Frontal cortex (tissue), 4 donors: ENCODE data around the gene TRIM37. TPM values are rescaled to one million over a fixed set of nuclear protein-coding genes. Genes with fewer than 3 reads are reported as not detected.
A peak's percentile ranks its signal among the peaks of the same experiment; 100 is the strongest.
"Not testable (repeated sequence)": the region's sequence is repeated elsewhere in the genome, so short reads cannot be mapped to it uniquely, and the experiment has no call there.

Experiments
- DNase-seq, 2 donors: peaks; one replicate each; pipeline ENCODE4 v3.0.0; 2012; ENCODE audit warnings: low spot score in 2 of 2
- FAIRE-seq: peaks from 2 replicates; lab custom pipeline; 2012; peaks lifted over from hg19 to GRCh38; lab: Jason Lieb, UNC
- total RNA-seq: library from RNA; depleted of rRNA; stranded (reverse); fragments of >200 nt; gene quantifications from one replicate; pipeline ENCODE4 v1.2.3, GENCODE V29; 2014
- donor health status: control.
- donor health status: control.
- donor health status: control.

TRIM37 gene
- 134 TPM for total RNA-seq

DNA sequence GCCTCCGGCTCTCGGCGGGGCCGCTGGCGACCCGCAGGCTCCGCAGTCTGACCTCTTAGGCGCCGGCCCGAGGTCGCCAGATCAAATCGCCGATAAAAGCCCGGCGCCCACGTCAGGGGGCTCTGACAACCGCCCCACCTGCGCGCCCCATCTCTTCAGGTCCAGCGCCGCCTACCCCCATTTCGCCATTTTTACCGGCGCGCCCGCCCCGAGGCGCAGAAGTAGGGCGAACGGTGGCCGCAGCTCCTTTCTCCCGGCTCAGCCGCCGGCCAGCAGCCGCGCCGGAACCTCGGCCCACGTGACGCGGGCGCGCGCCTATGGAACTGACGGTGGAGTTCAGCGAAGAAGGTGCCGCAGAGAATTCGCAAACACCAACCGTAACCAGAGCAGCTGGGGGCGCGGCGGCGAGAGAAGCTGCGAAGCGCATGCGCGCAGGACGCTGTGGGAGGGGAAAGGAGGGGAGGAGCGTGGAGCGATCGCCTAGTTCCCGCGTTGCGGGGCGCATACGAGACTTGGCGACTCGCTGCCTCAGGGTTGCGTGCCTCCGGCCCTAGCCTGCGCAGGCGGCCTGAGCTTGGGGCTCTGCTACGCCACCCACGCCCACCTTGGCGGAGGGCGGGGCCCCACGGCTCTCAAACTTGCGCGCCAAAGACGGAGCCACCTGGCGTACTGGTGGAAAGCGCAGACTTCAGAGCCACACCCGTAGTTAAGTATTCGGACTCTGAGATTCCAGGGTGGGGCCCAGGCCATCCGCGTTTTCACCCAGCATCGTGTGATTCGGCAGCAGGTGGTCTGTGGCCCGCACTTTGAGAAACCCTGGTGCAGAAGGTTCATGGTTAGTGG is at the start of gene TRIM37:
Gene TRIM37, minus strand, starts transcription at position 418 of the 843 bp plus-strand sequence. CDS start 419 bp downstream, outside the sequence.
- FAIRE-seq (no peak), DNase-seq (peak; percentile 91 to 96)

GRCh38 chr17:59155439-59156177 is 48.9 kb upstream of the TRIM37 start, which contains the start of gene PRR11:
TSS of gene PRR11 (plus strand) at chr17:59155746. CDS start at chr17:59169753, 14,007 bp downstream.
- DNase-seq (peak; percentile 74 to 79), FAIRE-seq (no peak)

DNA sequence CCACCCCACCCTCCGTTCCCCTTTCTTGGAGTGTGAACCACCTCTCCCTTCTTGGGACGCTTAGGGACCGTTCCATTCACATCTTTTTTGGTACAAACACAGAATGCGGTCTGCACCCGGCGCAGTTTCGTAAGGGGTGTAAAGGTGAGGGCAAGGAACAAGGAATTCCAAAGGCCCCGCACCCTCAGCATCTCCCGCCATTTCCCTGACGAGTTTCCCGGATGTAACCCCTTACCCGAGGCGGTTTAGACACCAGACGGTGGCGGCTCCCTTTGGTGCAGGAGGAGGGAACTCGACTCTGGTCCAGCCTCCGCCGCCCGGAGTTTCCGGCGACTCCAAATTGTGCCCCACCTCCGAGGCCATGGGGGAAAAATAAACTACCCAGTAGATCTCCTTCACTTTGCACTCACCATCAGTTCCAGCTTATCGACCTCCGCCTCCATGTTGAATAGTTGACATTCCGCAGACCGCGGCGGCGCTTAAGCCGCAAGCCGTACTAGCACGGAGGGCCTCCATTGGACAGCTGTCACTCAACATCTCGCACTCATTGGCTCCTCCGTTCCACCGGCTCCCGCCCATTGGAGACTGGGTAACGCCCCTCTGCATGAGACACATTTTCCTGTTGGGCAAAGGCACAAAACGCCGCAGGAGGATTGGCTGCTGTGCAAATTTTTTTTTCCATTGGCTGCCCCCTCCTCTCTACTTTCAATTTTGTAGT is 48.2 kb upstream of the TRIM37 start, which contains the start of gene SKA2:
Gene SKA2, minus strand, starts transcription at position 466 of the 718 bp plus-strand sequence. Its CDS starts 23 bp downstream, at position 443.
- FAIRE-seq (peak; percentile 97), DNase-seq (peak in 1 of 2 donors; percentile 76)

- FAIRE-seq (no peak), DNase-seq (peak in 1 of 2 donors; percentile 13)
Measured at GRCh38 chr17:59154292-59154720, 47.6 kb upstream of the TRIM37 start.

- FAIRE-seq = no peak
- DNase-seq = no peak
Measured at GRCh38 chr17:59152925-59153324, 46.2 kb upstream of the TRIM37 start.

DNA sequence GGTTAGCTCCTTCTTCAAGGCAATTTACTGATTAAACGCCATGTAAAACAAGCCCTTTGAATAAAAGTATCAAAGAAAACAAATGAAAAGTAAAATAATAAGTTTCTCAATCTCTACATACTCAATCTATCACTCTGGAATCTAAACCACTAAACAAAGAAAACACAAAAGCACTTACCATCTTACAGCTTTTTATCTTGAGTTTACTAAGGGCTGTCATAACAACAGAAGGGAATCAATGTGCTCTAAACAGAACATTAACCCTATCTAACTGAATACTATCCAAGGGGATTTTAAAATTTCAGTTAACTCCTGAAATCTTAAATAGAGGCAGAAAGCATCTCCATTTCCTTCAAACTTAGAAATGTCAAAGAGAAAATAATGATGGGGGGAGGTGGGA is 44.9 kb upstream of the TRIM37 start:
- FAIRE-seq = no peak
- DNase-seq = no peak

DNA sequence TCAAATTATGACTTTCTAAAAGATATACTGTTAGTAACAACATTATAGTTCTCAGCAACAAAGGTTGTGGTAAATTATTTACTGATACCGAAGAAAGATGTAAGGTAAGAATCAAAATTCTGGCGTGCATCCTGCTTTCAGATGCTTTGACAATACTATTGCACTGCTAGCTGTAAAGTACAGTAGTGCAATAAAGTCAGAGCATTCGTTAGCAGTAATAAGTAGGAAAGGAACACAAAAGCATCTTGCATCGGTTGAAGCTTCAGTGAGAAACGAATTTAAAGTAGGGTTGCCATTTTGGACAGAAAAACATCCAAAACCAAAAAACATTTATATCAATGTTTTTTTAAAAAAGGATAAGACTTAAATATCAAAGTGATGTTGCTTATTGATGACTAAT is 44.3 kb upstream of the TRIM37 start:
- FAIRE-seq (no peak), DNase-seq (no peak)

- FAIRE-seq = no peak
- DNase-seq = no peak
Measured at GRCh38 chr17:59149841-59150511, 43.3 kb upstream of the TRIM37 start.

DNA sequence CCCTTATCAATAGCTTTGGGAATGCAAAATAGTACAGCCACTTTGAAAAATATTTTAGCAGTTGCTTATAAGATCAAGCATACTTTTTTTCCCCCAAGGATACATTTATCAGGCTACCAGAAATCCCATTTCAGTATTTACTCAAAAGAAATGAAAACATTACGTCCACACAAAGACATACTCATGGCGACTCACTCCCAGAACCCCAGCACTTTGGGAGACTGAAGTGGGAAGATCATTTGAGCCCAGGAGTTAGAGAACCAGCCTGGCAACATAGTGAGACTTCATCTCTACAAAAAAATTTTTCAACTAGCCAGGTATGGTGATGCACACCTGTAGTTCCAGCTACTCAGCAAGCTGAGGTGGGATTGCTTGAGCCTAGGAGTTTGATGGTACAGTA is 42.4 kb upstream of the TRIM37 start:
- DNase-seq (no peak), FAIRE-seq (no peak)

GRCh38 chr17:59145571-59146096 is 39.0 kb upstream of the TRIM37 start:
- no peak for DNase-seq
- FAIRE-seq = no peak

DNA sequence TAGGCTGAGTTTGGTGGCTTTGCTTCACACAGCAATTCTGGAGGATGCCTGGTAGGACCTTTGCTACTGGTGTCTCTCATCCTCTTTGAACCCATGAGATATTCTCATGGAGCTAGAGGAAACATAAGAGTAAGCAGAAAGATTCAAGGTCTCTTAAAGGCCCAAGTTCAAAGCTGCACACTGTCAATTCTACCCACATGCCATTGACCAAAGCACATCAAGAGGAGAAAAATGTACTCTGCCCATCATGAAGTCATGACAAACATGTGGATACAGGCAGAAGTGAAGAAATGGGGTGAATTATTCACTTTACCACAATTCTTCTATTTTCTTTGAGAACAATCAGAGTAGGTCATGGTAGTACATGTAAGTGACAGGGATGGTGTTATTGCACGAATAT is 35.2 kb upstream of the TRIM37 start:
- DNase-seq (no peak), FAIRE-seq (no peak)

DNA sequence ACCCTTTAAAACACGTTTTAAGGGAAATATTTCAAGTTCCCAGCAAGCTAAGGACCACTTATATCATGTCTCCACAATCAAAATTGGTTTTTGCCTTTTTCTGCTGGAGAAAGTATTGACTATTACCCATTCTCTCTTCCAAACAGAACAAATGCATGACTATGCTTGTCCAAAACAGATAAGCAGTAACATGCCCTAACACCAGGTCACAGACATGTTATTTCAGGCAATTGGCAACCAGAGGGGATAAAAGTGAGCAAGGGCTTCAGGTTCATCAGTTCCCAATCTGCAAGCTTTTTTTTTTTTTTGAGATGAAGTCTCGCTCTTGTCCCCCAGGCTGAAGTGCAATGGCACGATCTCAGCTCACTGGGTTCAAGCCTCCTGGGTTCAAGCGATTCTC is 33.3 kb upstream of the TRIM37 start:
- FAIRE-seq (no peak), DNase-seq (no peak)

DNA sequence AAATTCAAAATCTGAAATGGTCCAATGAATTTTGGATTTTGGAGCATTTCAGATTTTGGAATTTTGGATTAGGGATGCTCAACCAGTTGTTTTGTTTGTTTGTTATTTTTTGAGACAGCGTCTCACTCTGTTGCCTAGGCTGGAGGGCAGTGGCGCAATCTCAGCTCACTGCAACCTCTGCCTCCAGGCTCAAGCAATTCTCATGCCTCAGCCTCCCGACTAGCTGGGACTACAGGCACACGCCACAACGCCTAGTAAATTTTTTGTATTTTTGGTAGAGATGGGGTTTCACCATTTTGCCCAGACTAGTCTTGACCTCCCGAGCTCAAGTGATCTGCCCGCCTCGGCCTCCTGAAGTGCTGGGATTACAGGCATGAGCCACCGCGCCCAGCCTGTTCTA is 31.7 kb upstream of the TRIM37 start:
- FAIRE-seq, DNase-seq: not testable (repeated sequence)

- no peak for FAIRE-seq
Measured at GRCh38 chr17:59131131-59131530, 24.5 kb upstream of the TRIM37 start.

GRCh38 chr17:59129814-59130213 is 23.1 kb upstream of the TRIM37 start:
- DNase-seq (no peak), FAIRE-seq (no peak)

More at GRCh38 chr17:59131131-59131530, 24.5 kb upstream of the TRIM37 start:
- DNase-seq = no peak

GRCh38 chr17:59126809-59127417 is 20.2 kb upstream of the TRIM37 start:
- no peak for FAIRE-seq
- DNase-seq = no peak

GRCh38 chr17:59124665-59125064 is 18.0 kb upstream of the TRIM37 start:
- FAIRE-seq (no peak), DNase-seq (no peak)

DNA sequence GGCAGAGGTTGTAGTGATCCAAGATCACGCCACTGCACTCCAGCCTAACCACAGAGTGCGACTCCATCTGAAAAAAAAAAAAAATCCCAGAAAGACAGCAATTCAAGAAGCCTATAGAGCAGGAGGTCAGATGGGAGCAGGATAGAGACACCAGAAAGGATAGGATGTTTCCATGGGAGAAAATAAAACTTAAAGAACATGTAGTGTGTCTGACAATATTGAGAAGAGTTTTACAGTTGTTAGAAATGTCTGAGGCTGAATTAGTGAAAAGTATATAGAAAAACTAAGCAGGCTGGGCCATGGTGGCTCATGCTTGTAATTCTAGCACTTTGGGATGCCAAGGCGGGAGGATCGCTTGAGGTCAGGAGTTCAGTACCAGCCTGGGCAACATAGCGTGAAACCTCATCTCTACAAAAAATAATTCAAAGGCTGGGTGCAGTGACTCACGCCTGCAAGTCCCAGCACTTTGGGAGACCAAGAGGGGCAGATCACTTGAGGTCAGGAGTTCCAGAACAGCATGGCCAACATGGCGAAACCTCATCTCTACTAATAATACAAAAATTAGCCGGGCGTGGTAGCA is 15.3 kb upstream of the TRIM37 start:
- DNase-seq (no peak), FAIRE-seq (no peak)

DNA sequence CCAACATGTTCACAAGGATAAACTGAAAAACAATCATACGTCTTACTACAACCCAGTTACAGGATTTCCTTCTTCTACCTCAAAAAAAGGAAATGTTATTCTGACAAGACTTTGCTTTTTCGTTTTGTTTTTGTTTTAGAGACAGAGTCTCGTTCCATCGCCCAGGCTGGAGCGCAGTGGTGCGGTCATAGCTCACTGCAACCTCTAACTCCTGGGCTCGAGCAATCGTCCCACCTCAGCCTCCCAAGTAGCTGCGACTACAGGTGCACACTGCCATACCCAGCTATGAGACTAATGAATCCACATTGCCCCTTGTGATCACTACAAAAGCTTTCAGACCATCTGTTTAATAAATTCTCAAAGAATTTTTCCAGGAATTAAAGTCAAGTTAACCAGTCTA is 8.8 kb upstream of the TRIM37 start:
- FAIRE-seq = no peak
- no peak for DNase-seq
